ENCODE data around the gene IVNS1ABP. TPM values are rescaled to one million over a fixed set of nuclear protein-coding genes. Genes with fewer than 3 reads are reported as not detected.

The IVNS1ABP gene
- total RNA-seq, 1 donor from 2014 or later = 167 TPM

GRCh38 chr1:185291159-185291558 is 25.9 kb downstream of the IVNS1ABP start:
- Mint-ChIP-seq H3K27me3 (ENCODE audit: low read depth) (no peaks in the 10 kb centered on the region), H3K27ac (no peak overlapping the region), H3K4me1 (no peaks in the 10 kb centered on the region), H3K36me3 (peaks cover 29% of the 10 kb centered on the region), H3K4me3 (no peak overlapping the region), H3K9me3 (peaks cover 14% of the 10 kb centered on the region)
- no peak for TF ChIP-seq CTCF (IDR thresholded peaks at IDR 0.05; ENCODE audit: unreplicated experiment)
- DNase-seq (ENCODE audit: low spot score in 2 of 2, unreplicated experiment in 2 of 2) = no peak

GRCh38 chr1:185289880-185290279 is 27.2 kb downstream of the IVNS1ABP start:
- H3K4me3 Mint-ChIP-seq = no peak overlapping the region
- H3K27me3 Mint-ChIP-seq (ENCODE audit: low read depth) = no peaks in the 10 kb centered on the region
- TF ChIP-seq CTCF (IDR thresholded peaks at IDR 0.05; ENCODE audit: unreplicated experiment) = no peak
- peaks cover 28% of the 10 kb centered on the region for H3K36me3 Mint-ChIP-seq
- peaks cover 20% of the 10 kb centered on the region for H3K9me3 Mint-ChIP-seq
- no peak for DNase-seq (ENCODE audit: low spot score in 2 of 2, unreplicated experiment in 2 of 2)
- peaks cover 3% of the 10 kb centered on the region for H3K4me1 Mint-ChIP-seq
- H3K27ac Mint-ChIP-seq = no peak overlapping the region

GRCh38 chr1:185288435-185288834 is 28.6 kb downstream of the IVNS1ABP start:
- H3K27ac Mint-ChIP-seq = no peak overlapping the region
- H3K4me1 Mint-ChIP-seq = peaks cover 11% of the 10 kb centered on the region
- H3K9me3 Mint-ChIP-seq = peaks cover 29% of the 10 kb centered on the region
- no peak overlapping the region for H3K4me3 Mint-ChIP-seq
- peaks cover 23% of the 10 kb centered on the region for H3K36me3 Mint-ChIP-seq
- no peaks in the 10 kb centered on the region for H3K27me3 Mint-ChIP-seq (ENCODE audit: low read depth)
- no peak for DNase-seq (ENCODE audit: low spot score in 2 of 2, unreplicated experiment in 2 of 2)
- no peak for TF ChIP-seq CTCF (IDR thresholded peaks at IDR 0.05; ENCODE audit: unreplicated experiment)

DNA sequence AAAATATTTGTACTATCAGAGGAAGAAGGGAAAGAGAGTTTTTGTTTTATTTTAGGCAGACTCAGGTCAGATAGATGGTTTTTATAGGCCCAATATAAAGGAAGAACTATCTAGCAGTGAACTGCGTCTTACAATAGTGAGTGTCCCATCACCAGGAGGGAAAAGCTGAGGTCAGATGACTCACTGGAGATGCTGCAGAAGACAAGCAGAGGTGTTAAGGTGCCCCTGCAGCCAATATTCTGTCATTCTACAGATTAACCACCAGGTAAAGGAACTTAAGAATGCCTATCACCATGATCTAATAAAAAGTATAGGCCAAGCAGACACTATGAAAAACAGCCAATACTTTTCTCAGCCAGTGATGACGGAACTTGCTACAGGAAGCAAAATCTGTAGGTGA is 29.6 kb downstream of the IVNS1ABP start:
- no peak for DNase-seq (ENCODE audit: low spot score in 2 of 2, unreplicated experiment in 2 of 2)
- no peaks in the 10 kb centered on the region for H3K27me3 Mint-ChIP-seq (ENCODE audit: low read depth)
- peaks cover 39% of the 10 kb centered on the region for H3K9me3 Mint-ChIP-seq
- no peak overlapping the region for H3K27ac Mint-ChIP-seq
- no peak for TF ChIP-seq CTCF (IDR thresholded peaks at IDR 0.05; ENCODE audit: unreplicated experiment)
- peaks cover 11% of the 10 kb centered on the region for H3K4me1 Mint-ChIP-seq
- peaks cover 29% of the 10 kb centered on the region for H3K36me3 Mint-ChIP-seq
- H3K4me3 Mint-ChIP-seq = no peak overlapping the region

DNA sequence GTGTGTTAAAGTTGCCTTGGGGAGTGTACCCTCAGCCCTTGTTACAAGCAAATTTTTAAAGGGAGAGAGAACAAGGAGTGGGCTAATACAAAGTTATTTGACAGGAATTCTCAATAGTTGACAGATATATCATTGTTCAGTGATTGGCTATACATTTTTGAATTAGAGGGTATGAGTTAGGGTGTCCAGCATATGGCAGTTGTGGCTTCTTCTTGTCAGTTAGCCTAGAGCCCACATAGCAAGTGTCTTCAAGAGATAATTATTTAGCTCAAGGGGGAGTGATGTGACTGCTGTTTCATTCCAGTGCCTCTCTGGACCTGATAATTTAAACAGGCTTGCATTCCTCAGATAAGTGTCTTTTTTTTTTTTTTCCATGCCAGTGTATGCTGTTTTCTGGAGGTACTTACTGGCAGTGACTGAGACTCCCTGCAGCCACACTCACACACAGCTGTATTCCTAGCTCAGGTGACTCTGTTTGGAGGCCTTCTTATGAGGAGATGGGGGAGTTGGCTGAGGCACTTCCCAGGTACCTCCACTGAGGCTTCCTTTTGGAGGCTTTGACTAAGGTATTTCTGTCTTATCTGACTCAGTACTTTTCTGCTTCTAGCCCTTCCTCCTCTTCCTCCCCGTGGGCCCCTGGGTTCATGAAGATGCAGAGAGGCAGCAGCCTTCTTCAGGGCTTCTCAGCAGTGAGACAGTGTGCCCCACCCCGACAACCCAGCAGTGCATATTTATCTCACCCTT is 32.3 kb downstream of the IVNS1ABP start:
- H3K9me3 Mint-ChIP-seq = peaks cover 43% of the 10 kb centered on the region
- no peak for DNase-seq (ENCODE audit: low spot score in 2 of 2, unreplicated experiment in 2 of 2)

More for the DNA sequence above, 32.3 kb downstream of the IVNS1ABP start:
- TF ChIP-seq CTCF (IDR thresholded peaks at IDR 0.05; ENCODE audit: unreplicated experiment) = no peak
- Mint-ChIP-seq H3K27ac (peak overlapping the region; percentile 80), H3K36me3 (peaks cover 44% of the 10 kb centered on the region), H3K4me1 (peaks cover 11% of the 10 kb centered on the region), H3K4me3 (no peak overlapping the region), H3K27me3 (ENCODE audit: low read depth) (no peaks in the 10 kb centered on the region)

All from mesothelial cell of epicardium (in vitro differentiated cells).